Right lobe of liver (tissue), 4 donors: ENCODE measurements around the gene RCC2.

ENCODE experiments used
- POLR2A ChIP-seq: fragments of 450-650 bp; IDR thresholded peaks from one replicate; pipeline ENCODE4 v1.6.1; 2017; ENCODE audit warnings: antibody characterized with exemption, mild to moderate bottlenecking
- TF ChIP-seq, protein P1 (sequence below), 4 donors: fragments of 200-600 bp in 3 of 4; fragments of 450-650 bp in 1 of 4; IDR thresholded peaks; one replicate each; pipeline versions ENCODE4 v1.5.1 to v1.8.0; 2016 to 2022; ENCODE audit warnings: antibody characterized with exemption in 4 of 4, mild to moderate bottlenecking in 2 of 4
- donor health status: DM: no; HTN: no; CAD: no.
- donor health status: DM: no; HTN: no; CAD: no.
- donor health status: DM: no; HTN: yes; CAD: no.

- TF ChIP-seq, protein P1, sequence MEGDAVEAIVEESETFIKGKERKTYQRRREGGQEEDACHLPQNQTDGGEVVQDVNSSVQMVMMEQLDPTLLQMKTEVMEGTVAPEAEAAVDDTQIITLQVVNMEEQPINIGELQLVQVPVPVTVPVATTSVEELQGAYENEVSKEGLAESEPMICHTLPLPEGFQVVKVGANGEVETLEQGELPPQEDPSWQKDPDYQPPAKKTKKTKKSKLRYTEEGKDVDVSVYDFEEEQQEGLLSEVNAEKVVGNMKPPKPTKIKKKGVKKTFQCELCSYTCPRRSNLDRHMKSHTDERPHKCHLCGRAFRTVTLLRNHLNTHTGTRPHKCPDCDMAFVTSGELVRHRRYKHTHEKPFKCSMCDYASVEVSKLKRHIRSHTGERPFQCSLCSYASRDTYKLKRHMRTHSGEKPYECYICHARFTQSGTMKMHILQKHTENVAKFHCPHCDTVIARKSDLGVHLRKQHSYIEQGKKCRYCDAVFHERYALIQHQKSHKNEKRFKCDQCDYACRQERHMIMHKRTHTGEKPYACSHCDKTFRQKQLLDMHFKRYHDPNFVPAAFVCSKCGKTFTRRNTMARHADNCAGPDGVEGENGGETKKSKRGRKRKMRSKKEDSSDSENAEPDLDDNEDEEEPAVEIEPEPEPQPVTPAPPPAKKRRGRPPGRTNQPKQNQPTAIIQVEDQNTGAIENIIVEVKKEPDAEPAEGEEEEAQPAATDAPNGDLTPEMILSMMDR (IDR thresholded peaks at IDR 0.05), result no peak
- no peak for TF ChIP-seq POLR2A
These were observed 11.5 kb downstream of the RCC2 start for GRCh38 chr1:17427696-17428660.
